22Rv1 (cell line): ENCODE measurements around the gene SPC24.

Experiments used
- ZFX ChIP-seq: fragments of 450-650 bp; IDR thresholded peaks from 2 replicates; pipeline ENCODE4 v1.6.1; 2017; ENCODE audit warnings: antibody characterized with exemption, borderline replicate concordance
- TF ChIP-seq, protein P1 (sequence below): fragments of 450-650 bp; IDR thresholded peaks from 2 replicates; pipeline ENCODE4 v1.5.1; 2017; ENCODE audit warnings: mild to moderate bottlenecking

DNA sequence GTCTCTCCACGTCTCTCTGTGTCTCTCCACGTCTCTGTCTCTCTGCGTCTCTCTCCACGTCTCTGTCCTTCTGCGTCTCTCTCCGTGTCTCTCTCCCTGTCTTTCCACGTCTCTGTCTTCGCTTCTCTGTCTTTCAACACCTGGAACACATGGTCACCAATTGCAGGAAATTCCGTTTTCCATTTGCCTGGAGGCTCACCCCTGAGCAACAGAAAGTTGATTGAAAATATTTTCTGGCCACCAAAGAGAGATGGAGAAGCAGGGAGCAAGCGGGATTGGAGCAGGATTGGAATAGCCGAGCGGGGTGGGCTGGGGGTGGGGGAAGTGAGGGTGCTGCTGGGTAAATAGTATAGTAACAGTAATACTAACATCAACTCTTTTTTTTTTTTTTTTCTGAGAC lies 40.1 kb upstream of the SPC24 start:
- TF ChIP-seq, protein P1, sequence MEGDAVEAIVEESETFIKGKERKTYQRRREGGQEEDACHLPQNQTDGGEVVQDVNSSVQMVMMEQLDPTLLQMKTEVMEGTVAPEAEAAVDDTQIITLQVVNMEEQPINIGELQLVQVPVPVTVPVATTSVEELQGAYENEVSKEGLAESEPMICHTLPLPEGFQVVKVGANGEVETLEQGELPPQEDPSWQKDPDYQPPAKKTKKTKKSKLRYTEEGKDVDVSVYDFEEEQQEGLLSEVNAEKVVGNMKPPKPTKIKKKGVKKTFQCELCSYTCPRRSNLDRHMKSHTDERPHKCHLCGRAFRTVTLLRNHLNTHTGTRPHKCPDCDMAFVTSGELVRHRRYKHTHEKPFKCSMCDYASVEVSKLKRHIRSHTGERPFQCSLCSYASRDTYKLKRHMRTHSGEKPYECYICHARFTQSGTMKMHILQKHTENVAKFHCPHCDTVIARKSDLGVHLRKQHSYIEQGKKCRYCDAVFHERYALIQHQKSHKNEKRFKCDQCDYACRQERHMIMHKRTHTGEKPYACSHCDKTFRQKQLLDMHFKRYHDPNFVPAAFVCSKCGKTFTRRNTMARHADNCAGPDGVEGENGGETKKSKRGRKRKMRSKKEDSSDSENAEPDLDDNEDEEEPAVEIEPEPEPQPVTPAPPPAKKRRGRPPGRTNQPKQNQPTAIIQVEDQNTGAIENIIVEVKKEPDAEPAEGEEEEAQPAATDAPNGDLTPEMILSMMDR: no peak
- no peak for TF ChIP-seq ZFX
